HG03039 (cell line): ENCODE measurements around the gene ZC3H7A.

Experiments used
- ATAC-seq: cut with Tn5 transposase; IDR thresholded peaks from one replicate; pipeline ENCODE4 v1.9.1; 2021; ENCODE audit warnings: mild to moderate bottlenecking, moderate library complexity; ENCODE audit not compliant: unreplicated experiment

Gene ZC3H7A

GRCh38 chr16:11779074-11779473 is 18.0 kb downstream of the ZC3H7A start:
- no peak for ATAC-seq

GRCh38 chr16:11774065-11774626 is 22.9 kb downstream of the ZC3H7A start:
- no peak for ATAC-seq

GRCh38 chr16:11768849-11769248 is 28.2 kb downstream of the ZC3H7A start:
- no peak for ATAC-seq

- no peak for ATAC-seq
Observed at GRCh38 chr16:11762431-11762830, 34.6 kb downstream of the ZC3H7A start.

- no peak for ATAC-seq
Observed at GRCh38 chr16:11759997-11760396, 37.1 kb downstream of the ZC3H7A start.

- ATAC-seq = no peak
Observed at GRCh38 chr16:11759163-11759834, 37.8 kb downstream of the ZC3H7A start.

- ATAC-seq = no peak
Observed at GRCh38 chr16:11757671-11758545, 39.1 kb downstream of the ZC3H7A start.

GRCh38 chr16:11756248-11756647 is 40.8 kb downstream of the ZC3H7A start:
- ATAC-seq = no peak

- ATAC-seq = no peak
Observed at GRCh38 chr16:11755022-11755760, 41.9 kb downstream of the ZC3H7A start.

- no peak for ATAC-seq
Observed at GRCh38 chr16:11752856-11753255, 44.2 kb downstream of the ZC3H7A start.

GRCh38 chr16:11750056-11750455 is 47.0 kb downstream of the ZC3H7A start:
- no peak for ATAC-seq

- ATAC-seq = no peak
Observed at GRCh38 chr16:11748404-11749254, 48.4 kb downstream of the ZC3H7A start.

GRCh38 chr16:11747949-11748403 is 49.1 kb downstream of the ZC3H7A start:
- ATAC-seq = no peak

- ATAC-seq = no peak
Observed at GRCh38 chr16:11744075-11744470, 53.0 kb downstream of the ZC3H7A start.

- no peak for ATAC-seq
Observed at GRCh38 chr16:11743308-11744074, 53.6 kb downstream of the ZC3H7A start.

- ATAC-seq = peak; percentile 94
Observed at GRCh38 chr16:11742536-11743307, 54.3 kb downstream of the ZC3H7A start, which contains the start of gene TXNDC11. Gene TXNDC11 (minus strand): TSS chr16:11742857. CDS start chr16:11742730, 127 bp downstream.

GRCh38 chr16:11742093-11742535 is 54.9 kb downstream of the ZC3H7A start:
- peak; percentile 24 for ATAC-seq

- ATAC-seq = no peak
Observed at GRCh38 chr16:11740567-11740966, 56.5 kb downstream of the ZC3H7A start.
